ENCODE measurements around the gene UTP20. TPM values are rescaled to one million over a fixed set of nuclear protein-coding genes. Genes with fewer than 3 reads are reported as not detected.

The UTP20 gene
- total and polyA plus RNA-seq, 4 donors = 1.5 to 10.1 (median 4.4) TPM

DNA sequence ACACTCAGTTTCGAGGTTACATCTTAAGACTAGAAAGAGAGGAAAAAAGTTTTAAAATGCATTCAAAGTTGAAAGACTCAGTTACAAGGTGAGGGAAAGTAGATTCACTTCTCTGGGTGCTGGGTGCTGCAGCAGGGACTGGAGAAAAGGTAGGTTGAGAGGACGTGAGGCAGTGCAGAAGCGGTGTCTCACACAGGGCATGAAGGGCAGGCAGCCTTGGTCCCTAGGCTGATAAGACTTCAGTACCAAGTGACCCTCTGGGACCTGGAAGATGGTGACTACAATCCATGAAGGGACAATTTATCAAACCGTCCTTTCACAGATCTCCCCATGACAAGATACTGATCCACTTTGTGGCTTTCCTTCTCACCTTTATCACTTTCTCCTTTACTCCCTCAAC lies 22.5 kb upstream of the UTP20 start:
- Histone ChIP-seq H3K4me3 (ENCODE audit: low read depth in 1 of 3, low read length in 3 of 3) (no peak overlapping the region), H3K9ac (ENCODE audit: low read depth in 1 of 2, low read length in 2 of 2) (no peak overlapping the region), H3K4me1 (ENCODE audit: control insufficient read depth in 4 of 4, insufficient read depth in 4 of 4, low read length in 3 of 4) (no peaks in the 10 kb centered on the region), H3K27ac (ENCODE audit: low read depth in 1 of 2, low read length in 2 of 2) (no peak overlapping the region), H3K9me3 (ENCODE audit: control insufficient read depth in 4 of 4, low read length in 3 of 4) (peaks cover 0 to 3% (median 1%) of the 10 kb centered on the region in 4 donors), H3K36me3 (ENCODE audit: control insufficient read depth in 4 of 4, insufficient read depth in 3 of 4, low read depth in 1 of 4, low read length in 3 of 4) (no peaks in the 10 kb centered on the region), H3K27me3 (ENCODE audit: control insufficient read depth in 4 of 4, insufficient read depth in 4 of 4, low read length in 3 of 4) (peaks cover 0 to 3% (median 0%) of the 10 kb centered on the region in 4 donors)
- 67% methylated on average over 4 of the region's 4 CpGs for WGBS
- DNase-seq (ENCODE audit: low spot score) = no peak
- TF ChIP-seq SP1 (IDR thresholded peaks at IDR 0.05) (no peak), ZBTB33 (IDR thresholded peaks at IDR 0.05) (no peak), RXRA (IDR thresholded peaks at IDR 0.05) (no peak), CTCF (IDR thresholded peaks at IDR 0.05; ENCODE audit: low read depth, low read length, missing input control) (no peak), ATF3 (IDR thresholded peaks at IDR 0.05) (no peak), GABPA (IDR thresholded peaks at IDR 0.05 in 1 of 2, conservative IDR thresholded peaks at IDR 0.05 in 1 of 2) (no peak), EGR1 (IDR thresholded peaks at IDR 0.05; ENCODE audit: low read depth in 2 of 2) (no peak), JUND (IDR thresholded peaks at IDR 0.05) (no peak), TAF1 (conservative IDR thresholded peaks at IDR 0.05) (no peak), FOXA1 (IDR thresholded peaks at IDR 0.05) (no peak), HNF4A (conservative IDR thresholded peaks at IDR 0.05) (no peak), RAD21 (IDR thresholded peaks at IDR 0.05) (no peak), MAX (IDR thresholded peaks at IDR 0.05) (no peak), YY1 (IDR thresholded peaks at IDR 0.05) (no peak), HNF4G (IDR thresholded peaks at IDR 0.05) (no peak), FOXA2 (IDR thresholded peaks at IDR 0.05) (no peak), NR2F2 (IDR thresholded peaks at IDR 0.05) (no peak)
- TF ChIP-seq, protein P1, sequence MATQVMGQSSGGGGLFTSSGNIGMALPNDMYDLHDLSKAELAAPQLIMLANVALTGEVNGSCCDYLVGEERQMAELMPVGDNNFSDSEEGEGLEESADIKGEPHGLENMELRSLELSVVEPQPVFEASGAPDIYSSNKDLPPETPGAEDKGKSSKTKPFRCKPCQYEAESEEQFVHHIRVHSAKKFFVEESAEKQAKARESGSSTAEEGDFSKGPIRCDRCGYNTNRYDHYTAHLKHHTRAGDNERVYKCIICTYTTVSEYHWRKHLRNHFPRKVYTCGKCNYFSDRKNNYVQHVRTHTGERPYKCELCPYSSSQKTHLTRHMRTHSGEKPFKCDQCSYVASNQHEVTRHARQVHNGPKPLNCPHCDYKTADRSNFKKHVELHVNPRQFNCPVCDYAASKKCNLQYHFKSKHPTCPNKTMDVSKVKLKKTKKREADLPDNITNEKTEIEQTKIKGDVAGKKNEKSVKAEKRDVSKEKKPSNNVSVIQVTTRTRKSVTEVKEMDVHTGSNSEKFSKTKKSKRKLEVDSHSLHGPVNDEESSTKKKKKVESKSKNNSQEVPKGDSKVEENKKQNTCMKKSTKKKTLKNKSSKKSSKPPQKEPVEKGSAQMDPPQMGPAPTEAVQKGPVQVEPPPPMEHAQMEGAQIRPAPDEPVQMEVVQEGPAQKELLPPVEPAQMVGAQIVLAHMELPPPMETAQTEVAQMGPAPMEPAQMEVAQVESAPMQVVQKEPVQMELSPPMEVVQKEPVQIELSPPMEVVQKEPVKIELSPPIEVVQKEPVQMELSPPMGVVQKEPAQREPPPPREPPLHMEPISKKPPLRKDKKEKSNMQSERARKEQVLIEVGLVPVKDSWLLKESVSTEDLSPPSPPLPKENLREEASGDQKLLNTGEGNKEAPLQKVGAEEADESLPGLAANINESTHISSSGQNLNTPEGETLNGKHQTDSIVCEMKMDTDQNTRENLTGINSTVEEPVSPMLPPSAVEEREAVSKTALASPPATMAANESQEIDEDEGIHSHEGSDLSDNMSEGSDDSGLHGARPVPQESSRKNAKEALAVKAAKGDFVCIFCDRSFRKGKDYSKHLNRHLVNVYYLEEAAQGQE (IDR thresholded peaks at IDR 0.05) = no peak
